MV-4-11 (cell line): ENCODE data around the gene CDH12.

ENCODE experiments used
- DNase-seq: peaks from one replicate; lab custom pipeline; 2025; lab: John Stamatoyannopoulos, UW

CDH12 gene

GRCh38 chr5:21709770-21710169 lies 1143.4 kb downstream of the CDH12 start:
- DNase-seq = no peak

- DNase-seq = no peak
Measured at GRCh38 chr5:21704974-21705668, 1148.0 kb downstream of the CDH12 start.

GRCh38 chr5:21701317-21701716 lies 1151.8 kb downstream of the CDH12 start:
- DNase-seq = peak; percentile 62
